Cardiac muscle cell (in vitro differentiated cells and primary cell): ENCODE results near the gene LECT2. TPM values are rescaled to one million over a fixed set of nuclear protein-coding genes. Genes with fewer than 3 reads are reported as not detected.

ENCODE experiments used
- DNase-seq, 2 donors: peaks; one replicate each; pipeline versions ENCODE4 v3.0.0 to v3.0.0-alpha.2; 2010 to 2017; ENCODE audit warnings: low read depth in 1 of 2, low spot score in 1 of 2
- H3K27ac ChIP-seq: fragments of 200-600 bp; sonication (generic); 2 replicates; pipeline ENCODE4 v1.5.1; 2016
- H3K27me3 ChIP-seq: fragments of 200-600 bp; sonication (generic); 2 replicates; pipeline ENCODE4 v1.6.0; 2016; ENCODE audit warnings: control low read depth
- H3K36me3 ChIP-seq: fragments of 200-600 bp; sonication (generic); 2 replicates; pipeline ENCODE4 v1.5.1; 2016; ENCODE audit warnings: control low read depth
- H3K4me1 ChIP-seq: fragments of 200-600 bp; sonication (generic); 2 replicates; pipeline ENCODE4 v1.8.1; 2017; ENCODE audit warnings: low read depth, mild to moderate bottlenecking, mixed run types
- H3K4me3 ChIP-seq: fragments of 200-600 bp; sonication (generic); 2 replicates; pipeline ENCODE4 v1.5.1; 2016; ENCODE audit warnings: mild to moderate bottlenecking
- H3K9me3 ChIP-seq: fragments of 200-600 bp; sonication (generic); 2 replicates; pipeline ENCODE4 v1.5.1; 2017; ENCODE audit warnings: low read depth, mild to moderate bottlenecking, control low read depth
- CTCF ChIP-seq: IDR thresholded peaks from 2 replicates; pipeline ENCODE4 v1.5.1; 2012; ENCODE audit warnings: low read depth, mild to moderate bottlenecking, low read length
- polyA plus RNA-seq: library from polyadenylated mRNA; unstranded; fragments of >200 nt; fragmentation: Nextera tagmentation; extraction: Ambion mirVana; gene quantifications from 2 replicates; pipeline ENCODE4 v1.2.1, GENCODE V29; 2016
- total RNA-seq: library from RNA; depleted of rRNA; stranded (reverse); fragments of >200 nt; gene quantifications from 2 replicates; pipeline ENCODE4 v1.2.3, GENCODE V29; 2016

Gene LECT2
- total and polyA plus RNA-seq, 2 experiments from 2014 or later = not detected

- no peak for TF ChIP-seq CTCF
- no peak overlapping the region for H3K27ac ChIP-seq
- H3K36me3 ChIP-seq = no peaks in the 10 kb centered on the region
- H3K27me3 ChIP-seq = peaks cover 89% of the 10 kb centered on the region
- H3K4me3 ChIP-seq = peak overlapping the region; percentile 2
- DNase-seq = peak in 1 of 2 donors; percentile 18
- no peaks in the 10 kb centered on the region for H3K4me1 ChIP-seq
- H3K9me3 ChIP-seq = no peaks in the 10 kb centered on the region
Observed at GRCh38 chr5:135930029-135930948, 24.5 kb downstream of the LECT2 start.

DNA sequence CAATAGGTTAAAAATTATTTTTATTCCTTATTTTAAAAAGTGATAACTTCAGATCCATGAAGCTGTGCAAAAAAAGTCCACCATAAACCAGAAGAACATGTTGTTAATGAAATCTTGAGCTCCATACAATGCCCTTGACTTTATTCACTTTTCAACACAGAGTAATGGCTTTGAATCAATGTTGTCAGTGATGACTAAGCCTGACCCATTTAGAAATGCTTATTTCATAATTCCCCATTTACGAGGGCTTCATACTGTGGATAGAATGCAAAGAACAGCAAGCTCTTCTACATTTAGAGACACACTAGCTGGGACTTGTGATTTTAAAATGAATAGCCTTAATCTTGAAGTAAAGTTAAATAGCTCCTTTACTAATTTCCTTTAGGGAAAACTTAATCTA, 33.4 kb downstream of the LECT2 start:
- H3K27me3 ChIP-seq = peaks cover 98% of the 10 kb centered on the region
- TF ChIP-seq CTCF = no peak
- peak in 1 of 2 donors; percentile 66 for DNase-seq
- H3K4me3 ChIP-seq = no peak overlapping the region
- no peaks in the 10 kb centered on the region for H3K4me1 ChIP-seq
- H3K27ac ChIP-seq = no peak overlapping the region
- no peaks in the 10 kb centered on the region for H3K36me3 ChIP-seq
- no peaks in the 10 kb centered on the region for H3K9me3 ChIP-seq

DNA sequence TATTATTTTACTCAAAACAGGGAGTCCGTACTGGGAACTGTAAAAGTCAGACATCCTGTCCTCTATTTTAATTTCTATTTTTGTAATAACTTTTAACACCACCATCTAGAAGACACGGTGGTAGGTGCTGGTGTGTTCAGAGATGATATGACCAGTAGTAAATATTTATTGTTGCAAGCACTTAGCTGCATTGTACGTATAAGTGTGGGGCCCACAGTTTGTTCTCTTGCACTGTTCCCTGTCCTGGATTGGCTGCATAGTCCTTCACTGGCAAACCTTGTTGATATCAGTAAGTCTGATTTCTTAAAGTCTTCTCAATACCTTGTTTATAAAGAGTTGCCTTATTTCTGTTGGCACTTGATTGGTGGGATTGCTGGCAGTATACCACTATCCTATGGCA, 34.6 kb downstream of the LECT2 start:
- no peaks in the 10 kb centered on the region for H3K9me3 ChIP-seq
- no peak for TF ChIP-seq CTCF
- H3K36me3 ChIP-seq = no peaks in the 10 kb centered on the region
- H3K4me1 ChIP-seq = no peaks in the 10 kb centered on the region
- no peak for DNase-seq
- H3K4me3 ChIP-seq = no peak overlapping the region
- peaks cover 98% of the 10 kb centered on the region for H3K27me3 ChIP-seq
- H3K27ac ChIP-seq = no peak overlapping the region

DNA sequence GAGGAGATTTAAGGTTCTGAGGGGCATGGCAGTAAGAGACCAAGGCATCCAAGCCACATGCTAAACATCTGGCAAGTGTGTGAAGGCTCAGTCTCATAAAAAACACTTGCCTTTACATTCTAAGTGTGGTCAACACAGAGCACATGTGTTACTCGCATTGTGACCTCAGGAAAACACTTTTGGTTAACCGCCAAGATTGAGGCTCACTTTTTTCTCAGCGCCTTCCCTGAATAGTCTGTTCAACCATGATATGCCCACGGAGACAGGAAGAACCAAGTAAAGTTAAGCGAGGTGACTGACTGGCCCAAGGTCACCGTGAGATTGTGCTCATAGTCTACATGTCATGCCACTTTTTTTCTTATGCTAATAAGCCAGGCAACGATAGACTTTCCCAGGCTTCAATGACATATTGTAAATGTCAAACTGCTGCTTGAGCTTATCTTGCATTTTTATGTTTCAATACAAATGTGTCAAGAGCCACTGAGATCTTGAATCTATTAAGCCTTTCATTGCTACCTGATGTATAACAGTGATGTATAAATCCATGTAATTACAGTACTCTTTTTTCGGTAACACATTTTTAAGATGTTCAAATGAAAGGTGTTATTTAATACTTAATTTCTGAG, 38.0 kb downstream of the LECT2 start:
- no peak for DNase-seq
- no peak overlapping the region for H3K4me3 ChIP-seq
- H3K4me1 ChIP-seq = no peaks in the 10 kb centered on the region
- TF ChIP-seq CTCF = no peak
- H3K27ac ChIP-seq = no peak overlapping the region
- no peaks in the 10 kb centered on the region for H3K36me3 ChIP-seq
- H3K27me3 ChIP-seq = peaks cover 98% of the 10 kb centered on the region
- H3K9me3 ChIP-seq = no peaks in the 10 kb centered on the region

DNA sequence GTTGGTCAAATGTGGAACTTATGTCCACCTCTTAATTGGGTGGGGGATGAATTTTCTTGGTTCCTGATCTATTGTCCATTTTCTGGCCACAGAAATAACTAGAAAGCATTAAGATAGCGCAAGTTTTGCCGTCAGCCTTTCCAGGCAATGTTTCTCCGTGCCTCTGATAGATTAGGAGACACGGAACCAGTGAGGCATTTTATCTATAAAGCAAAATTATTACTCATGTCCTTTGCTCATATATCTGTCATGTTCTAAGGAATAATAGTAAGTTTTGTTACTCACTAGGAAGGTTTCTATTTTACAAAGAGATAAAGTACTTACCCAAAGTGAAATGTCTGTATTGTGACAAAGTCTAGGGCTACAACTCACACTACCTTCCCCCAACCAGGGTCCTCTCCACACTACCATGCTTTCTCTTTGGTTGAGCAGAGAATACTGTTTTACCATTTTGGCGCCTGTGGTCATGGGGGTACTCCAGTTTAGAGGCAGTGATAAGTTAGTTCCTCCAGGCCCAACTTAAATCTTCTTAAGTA, 39.2 kb downstream of the LECT2 start:
- TF ChIP-seq CTCF = no peak
- no peaks in the 10 kb centered on the region for H3K9me3 ChIP-seq

More for the DNA sequence above, 39.2 kb downstream of the LECT2 start:
- Histone ChIP-seq H3K36me3 (no peaks in the 10 kb centered on the region), H3K27ac (no peak overlapping the region), H3K4me3 (no peak overlapping the region), H3K27me3 (peaks cover 98% of the 10 kb centered on the region), H3K4me1 (no peaks in the 10 kb centered on the region)
- peak in 1 of 2 donors; percentile 13 for DNase-seq
